ENCODE data around the gene CGREF1. TPM values are rescaled to one million over a fixed set of nuclear protein-coding genes. Genes with fewer than 3 reads are reported as not detected.

The CGREF1 gene
- total and polyA plus RNA-seq, 7 experiments from 2014 or later = 0.34 to 3.5 (median 0.52) TPM; not detected in 1

DNA sequence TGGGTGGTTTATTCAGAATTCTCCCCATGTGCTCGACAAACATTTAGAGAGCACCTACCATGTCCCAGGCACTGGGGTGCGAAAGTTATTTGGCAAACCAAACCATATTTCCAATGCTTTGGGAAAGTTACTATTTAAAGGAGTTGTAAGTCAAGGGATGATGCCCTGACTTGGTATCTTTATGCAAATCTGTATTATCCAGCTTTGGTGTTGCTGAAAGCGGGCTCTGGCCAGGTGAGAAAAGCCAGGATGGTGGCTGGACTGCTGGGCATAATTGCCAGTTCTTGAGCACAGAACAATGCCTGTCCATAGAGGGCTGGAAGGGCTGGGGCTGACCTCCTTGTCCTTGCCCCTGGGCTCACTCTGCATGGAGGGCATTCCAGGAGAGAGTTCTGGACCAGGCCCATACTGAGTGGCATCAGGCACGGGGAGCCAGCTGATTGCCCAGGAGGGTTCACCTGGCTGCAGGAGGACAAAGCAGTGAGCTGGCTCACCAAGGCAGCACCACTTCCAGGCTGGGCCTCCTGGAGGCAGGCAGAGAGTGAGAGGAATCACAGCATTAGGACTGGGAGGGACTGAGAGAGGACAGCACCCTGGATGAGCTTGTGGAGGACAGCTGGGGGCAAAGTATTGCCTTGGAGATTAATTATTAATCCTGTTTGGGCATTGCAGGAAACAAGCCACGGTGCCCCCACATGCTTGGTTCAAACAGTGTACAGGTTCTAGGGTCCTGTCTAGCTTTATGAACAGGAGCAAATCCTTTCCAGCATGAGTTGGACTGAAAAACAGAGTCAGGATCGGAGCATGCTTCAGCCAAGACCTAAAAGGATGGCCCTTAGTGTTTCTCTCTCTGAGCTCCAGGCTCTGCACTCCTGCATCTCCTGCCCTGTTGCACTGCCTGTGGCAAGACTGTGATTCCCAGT is 25.2 kb downstream of the CGREF1 start:
- Mint-ChIP-seq H3K9me3 (no peaks in the 10 kb centered on the region), H3K4me3 (no peak overlapping the region), H3K4me1 (peaks cover 9 to 24% (median 15%) of the 10 kb centered on the region in 7 donors), H3K36me3 (no peaks in the 10 kb centered on the region), H3K27me3 (no peaks in the 10 kb centered on the region), H3K27ac (no peak overlapping the region)
- Histone ChIP-seq H3K9me3 (ENCODE audit: control insufficient read depth in 2 of 3, low read length in 3 of 3) (no peaks in the 10 kb centered on the region), H3K4me3 (ENCODE audit: low read length) (no peak overlapping the region), H3K27ac (ENCODE audit: low read depth, low read length) (no peak overlapping the region), H3K27me3 (ENCODE audit: control insufficient read depth in 2 of 2, insufficient read depth in 2 of 2, low read length in 2 of 2) (no peaks in the 10 kb centered on the region), H3K4me1 (ENCODE audit: control insufficient read depth in 2 of 2, insufficient read depth in 2 of 2, low read length in 2 of 2) (peaks cover 0 to 4% of the 10 kb centered on the region in 2 donors), H3K36me3 (ENCODE audit: control insufficient read depth in 2 of 3, insufficient read depth in 3 of 3, low read length in 3 of 3) (no peaks in the 10 kb centered on the region)
- no peak for ATAC-seq
- CTCF ChIA-PET = no interaction called here
- no peak for DNase-seq
- POLR2A ChIA-PET = no interaction called here
- intact Hi-C loops (cut with micrococcal nuclease) = no loop called here

DNA sequence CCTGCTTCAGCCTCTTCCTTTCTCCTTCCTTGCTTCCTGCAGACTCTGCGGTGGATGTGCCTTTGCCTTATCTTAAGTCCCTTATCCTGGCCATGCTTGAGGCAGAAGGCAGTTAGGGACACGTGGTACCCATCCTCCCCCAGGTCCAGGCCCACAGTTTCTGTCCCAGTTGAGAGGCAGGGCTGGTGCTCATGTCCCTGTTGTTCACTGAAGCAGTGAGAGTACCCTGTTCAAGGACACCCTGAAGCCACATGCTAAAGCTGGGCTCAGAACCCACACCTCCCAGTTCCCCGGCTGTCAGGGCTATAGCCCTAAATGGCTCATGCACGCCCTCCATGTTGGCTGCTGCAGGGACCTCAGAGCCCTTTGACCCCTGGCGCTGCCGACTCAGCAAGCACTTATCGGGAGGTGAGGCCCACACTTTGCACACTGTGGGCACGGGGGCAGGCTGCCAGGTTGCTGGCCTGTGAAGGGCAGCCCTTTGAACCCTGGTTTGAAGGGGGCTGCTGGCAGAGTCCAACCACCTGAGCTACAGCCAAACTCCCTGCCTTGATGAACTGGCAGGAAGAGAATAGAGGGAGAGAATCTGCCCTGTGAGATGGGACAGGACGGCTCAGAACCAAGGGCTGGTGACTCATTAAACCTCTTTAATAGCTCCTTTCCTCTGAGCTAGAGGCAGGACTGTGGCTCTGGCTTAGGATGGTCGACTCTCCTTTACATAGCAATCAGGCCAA is 26.1 kb downstream of the CGREF1 start:
- no peaks in the 10 kb centered on the region for H3K27me3 Mint-ChIP-seq
- Histone ChIP-seq H3K4me3 (ENCODE audit: low read length) (no peak overlapping the region), H3K27me3 (ENCODE audit: control insufficient read depth in 2 of 2, insufficient read depth in 2 of 2, low read length in 2 of 2) (no peaks in the 10 kb centered on the region), H3K36me3 (ENCODE audit: control insufficient read depth in 2 of 3, insufficient read depth in 3 of 3, low read length in 3 of 3) (no peaks in the 10 kb centered on the region), H3K4me1 (ENCODE audit: control insufficient read depth in 2 of 2, insufficient read depth in 2 of 2, low read length in 2 of 2) (peaks cover 0 to 4% of the 10 kb centered on the region in 2 donors), H3K9me3 (ENCODE audit: control insufficient read depth in 2 of 3, low read length in 3 of 3) (no peaks in the 10 kb centered on the region), H3K27ac (ENCODE audit: low read depth, low read length) (no peak overlapping the region)
- H3K9me3 Mint-ChIP-seq = no peaks in the 10 kb centered on the region
- H3K36me3 Mint-ChIP-seq = no peaks in the 10 kb centered on the region
- no peak overlapping the region for H3K4me3 Mint-ChIP-seq
- intact Hi-C loops (cut with micrococcal nuclease) = no loop called here
- peaks cover 10 to 30% (median 18%) of the 10 kb centered on the region in 7 donors for H3K4me1 Mint-ChIP-seq
- DNase-seq (no peak), ATAC-seq (no peak)
- H3K27ac Mint-ChIP-seq = no peak overlapping the region
- ChIA-PET CTCF (interaction anchor here (0.6 kb wide), 1 partner anchor 211 kb away, joined by 3 read pairs; no protein-coding TSS in a partner anchor), POLR2A (interaction anchor here (12.0 kb wide), 1 partner anchor 39 kb away, joined by 106 read pairs; the partner anchor contains the start of gene AGBL5)

DNA sequence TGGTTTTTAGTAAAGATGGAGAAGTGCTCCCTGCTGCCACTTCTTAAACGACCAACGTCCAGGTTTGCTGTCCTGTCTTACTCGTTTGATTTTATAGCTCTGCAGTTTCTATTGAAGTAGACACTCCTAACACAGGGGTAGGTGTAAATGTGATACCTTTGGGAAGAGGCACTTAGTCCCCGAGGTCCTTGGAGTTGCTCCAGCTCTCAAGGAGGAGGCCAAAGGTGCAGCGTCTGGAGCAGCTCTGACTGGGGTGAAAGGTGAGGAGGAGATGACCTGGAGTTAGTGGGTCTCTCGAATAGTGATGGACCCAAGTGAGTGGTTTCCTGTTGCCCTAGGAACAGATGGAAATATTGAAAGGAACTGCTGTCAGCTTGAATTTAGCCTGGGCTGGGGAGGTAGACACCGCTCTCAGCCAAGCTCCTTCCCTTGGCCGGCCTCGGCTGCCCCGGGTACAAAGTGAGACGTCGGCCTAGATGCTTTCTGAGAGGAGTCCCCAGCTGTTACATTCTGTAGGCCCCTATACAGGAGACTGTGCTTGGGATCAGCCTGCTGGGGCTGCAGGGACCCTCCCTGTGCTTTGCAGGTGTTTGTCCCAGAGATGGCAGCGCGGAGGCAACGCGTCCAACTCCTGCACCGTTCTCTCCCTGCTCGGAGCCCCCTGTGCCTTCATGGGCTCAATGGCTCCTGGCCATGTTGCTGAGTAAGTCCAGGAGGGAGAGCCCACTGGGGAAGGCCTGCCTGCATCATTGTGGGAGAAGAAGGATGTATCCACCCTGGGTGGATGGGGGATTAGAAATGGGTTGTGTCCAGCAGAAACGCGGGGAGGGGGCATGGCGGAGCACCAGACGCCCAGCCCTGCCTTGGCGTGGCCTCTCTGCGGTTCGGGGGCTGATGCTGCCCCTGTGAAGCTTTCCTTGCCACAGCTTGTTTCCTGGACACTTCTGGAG is 26.9 kb downstream of the CGREF1 start:
- ChIA-PET POLR2A (interaction anchor here (0.6 to 12.0 kb wide), 3 partner anchors 11 to 187 kb away, joined by 3 to 106 read pairs (median 4); partner anchors contain the start of gene AGBL5), CTCF (interaction anchor here (0.6 kb wide), 1 partner anchor 212 kb away, joined by 3 read pairs; no protein-coding TSS in a partner anchor)
- Mint-ChIP-seq H3K27ac (no peak overlapping the region), H3K4me1 (peaks cover 11 to 38% (median 23%) of the 10 kb centered on the region in 7 donors), H3K4me3 (no peak overlapping the region), H3K9me3 (no peaks in the 10 kb centered on the region), H3K27me3 (no peaks in the 10 kb centered on the region), H3K36me3 (no peaks in the 10 kb centered on the region)
- ATAC-seq (no peak), DNase-seq (no peak)
- Histone ChIP-seq H3K27me3 (ENCODE audit: control insufficient read depth in 2 of 2, insufficient read depth in 2 of 2, low read length in 2 of 2) (no peaks in the 10 kb centered on the region), H3K9me3 (ENCODE audit: control insufficient read depth in 2 of 3, low read length in 3 of 3) (no peaks in the 10 kb centered on the region), H3K4me3 (ENCODE audit: low read length) (no peak overlapping the region), H3K36me3 (ENCODE audit: control insufficient read depth in 2 of 3, insufficient read depth in 3 of 3, low read length in 3 of 3) (no peaks in the 10 kb centered on the region), H3K4me1 (ENCODE audit: control insufficient read depth in 2 of 2, insufficient read depth in 2 of 2, low read length in 2 of 2) (peaks cover 3 to 7% of the 10 kb centered on the region in 2 donors), H3K27ac (ENCODE audit: low read depth, low read length) (no peak overlapping the region)
- intact Hi-C loops (cut with micrococcal nuclease) = no loop called here

DNA sequence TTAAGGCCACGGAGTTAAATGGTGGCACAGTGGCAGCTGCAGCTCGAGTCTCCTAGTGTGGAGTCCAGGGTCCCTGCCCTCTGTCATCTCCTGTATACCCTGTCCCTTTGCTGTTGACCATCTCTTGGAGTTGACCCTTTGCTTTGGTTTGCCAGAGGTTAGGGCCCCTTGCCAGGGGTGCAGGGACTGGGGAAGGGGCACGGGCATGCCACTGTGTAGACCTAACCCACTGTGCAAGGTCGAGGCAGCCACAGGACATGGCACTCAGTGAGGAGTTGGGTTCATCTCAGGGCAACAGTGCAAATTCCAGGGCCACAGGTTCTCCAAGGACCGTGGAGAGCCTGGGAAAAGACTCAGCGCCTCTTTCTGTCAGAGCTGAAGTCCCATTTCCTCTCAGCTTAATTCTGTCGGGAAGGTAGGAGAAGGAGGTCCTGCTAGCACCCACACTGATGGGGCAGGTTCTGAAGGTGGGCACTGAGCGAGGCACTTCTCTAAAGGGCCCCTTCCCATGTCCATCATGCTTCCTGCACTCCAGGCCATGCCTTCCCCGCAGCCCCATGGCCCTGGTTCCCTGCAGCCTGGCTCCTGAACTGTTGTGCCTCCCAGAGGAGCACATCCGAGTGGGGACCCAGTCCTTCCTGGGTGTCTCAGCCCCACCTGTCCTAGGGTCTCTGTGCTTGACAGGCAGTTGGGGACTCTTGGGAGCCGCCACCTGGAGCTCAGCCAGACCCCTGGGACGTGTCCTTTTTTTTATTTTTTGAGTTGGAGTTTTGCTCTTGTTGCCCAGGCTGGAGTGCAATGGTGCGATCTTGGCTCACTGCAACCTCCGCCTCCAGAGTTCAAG is 29.6 kb downstream of the CGREF1 start:
- no peaks in the 10 kb centered on the region for H3K27me3 ChIP-seq (ENCODE audit: control insufficient read depth in 2 of 2, insufficient read depth in 2 of 2, low read length in 2 of 2)
- ATAC-seq (no peak), DNase-seq (no peak)
- intact Hi-C loops (cut with micrococcal nuclease) = loop anchor here (5.0 to 10.0 kb wide), 3 partner anchors 173 to 395 kb away; partner anchors contain the start of genes CENPA (in 1 of the 2), IFT172 (in 1 of the 2) and SLC30A3 (in 1 of the 2)
- Mint-ChIP-seq H3K9me3 (no peaks in the 10 kb centered on the region), H3K36me3 (no peaks in the 10 kb centered on the region), H3K4me3 (peak overlapping the region in 2 of 10 donors; percentile 19 to 46), H3K27me3 (no peaks in the 10 kb centered on the region), H3K27ac (peak overlapping the region in 1 of 9 donors; percentile 11), H3K4me1 (peaks cover 7 to 39% (median 22%) of the 10 kb centered on the region in 7 donors)
- CTCF ChIA-PET = interaction anchor here (0.7 to 1.8 kb wide), 2 partner anchors 190 to 1817 kb away, joined by 4 to 5 read pairs; no protein-coding TSS in a partner anchor
- H3K9me3 ChIP-seq (ENCODE audit: control insufficient read depth in 2 of 3, low read length in 3 of 3) = no peaks in the 10 kb centered on the region
- POLR2A ChIA-PET = interaction anchor here (11.1 to 12.0 kb wide), 2 partner anchors 16 to 35 kb away, joined by 106 to 134 read pairs; partner anchors contain the start of genes AGBL5 and OST4
- H3K4me1 ChIP-seq (ENCODE audit: control insufficient read depth in 2 of 2, insufficient read depth in 2 of 2, low read length in 2 of 2) = peaks cover 6 to 12% of the 10 kb centered on the region in 2 donors
- H3K36me3 ChIP-seq (ENCODE audit: control insufficient read depth in 2 of 3, insufficient read depth in 3 of 3, low read length in 3 of 3) = no peaks in the 10 kb centered on the region
- H3K4me3 ChIP-seq (ENCODE audit: low read length) = no peak overlapping the region
- H3K27ac ChIP-seq (ENCODE audit: low read depth, low read length) = no peak overlapping the region

DNA sequence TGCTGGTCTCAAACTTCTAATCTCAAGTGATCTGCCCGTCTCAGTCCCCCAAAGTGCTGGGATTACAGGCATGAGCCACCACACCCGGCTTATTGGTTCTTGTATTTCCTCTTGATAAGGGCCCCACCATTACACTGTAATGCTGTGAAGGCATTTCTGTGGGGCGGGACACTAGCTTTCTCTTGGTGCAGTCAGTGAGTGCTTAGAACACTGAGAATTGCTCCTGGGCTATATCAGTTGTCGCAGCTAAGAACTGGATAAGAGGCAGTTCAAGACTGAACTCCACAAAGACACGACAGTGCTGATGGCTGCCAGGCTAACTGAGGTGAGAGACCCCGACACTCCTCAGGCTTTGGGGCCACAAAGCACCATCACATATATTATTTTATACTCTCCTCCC is 30.3 kb downstream of the CGREF1 start:
- peak overlapping the region in 3 of 10 donors; percentile 9 to 38 (median 30) for H3K4me3 Mint-ChIP-seq
- intact Hi-C loops (cut with micrococcal nuclease) = loop anchor here (5.0 to 10.0 kb wide), 3 partner anchors 174 to 396 kb away; partner anchors contain the start of genes CENPA (in 1 of the 2), IFT172 (in 1 of the 2) and SLC30A3 (in 1 of the 2)
- H3K27ac Mint-ChIP-seq = peak overlapping the region in 1 of 9 donors; percentile 14
- no peaks in the 10 kb centered on the region for H3K27me3 ChIP-seq (ENCODE audit: control insufficient read depth in 2 of 2, insufficient read depth in 2 of 2, low read length in 2 of 2)
- H3K27ac ChIP-seq (ENCODE audit: low read depth, low read length) = no peak overlapping the region
- no peaks in the 10 kb centered on the region for H3K27me3 Mint-ChIP-seq
- no peaks in the 10 kb centered on the region for H3K36me3 Mint-ChIP-seq
- DNase-seq = no peak
- ATAC-seq = no peak
- H3K4me1 ChIP-seq (ENCODE audit: control insufficient read depth in 2 of 2, insufficient read depth in 2 of 2, low read length in 2 of 2) = peaks cover 6 to 12% of the 10 kb centered on the region in 2 donors
- ChIA-PET POLR2A (interaction anchor here (1.3 to 12.0 kb wide), 3 partner anchors 16 to 45 kb away, joined by 4 to 134 read pairs (median 106); partner anchors contain the start of genes AGBL5, OST4 and PREB), CTCF (interaction anchor here (1.3 to 1.8 kb wide), 2 partner anchors 127 to 191 kb away, joined by 4 to 5 read pairs; no protein-coding TSS in a partner anchor)
- H3K4me1 Mint-ChIP-seq = peaks cover 7 to 42% (median 22%) of the 10 kb centered on the region in 7 donors
- no peaks in the 10 kb centered on the region for H3K9me3 Mint-ChIP-seq
- H3K36me3 ChIP-seq (ENCODE audit: control insufficient read depth in 2 of 3, insufficient read depth in 3 of 3, low read length in 3 of 3) = no peaks in the 10 kb centered on the region
- no peak overlapping the region for H3K4me3 ChIP-seq (ENCODE audit: low read length)
- no peaks in the 10 kb centered on the region for H3K9me3 ChIP-seq (ENCODE audit: control insufficient read depth in 2 of 3, low read length in 3 of 3)

All from naive thymus-derived CD4-positive, alpha-beta T cell (primary cell).